Pancreas (tissue), 10 donors: ENCODE data around the gene HDAC11. TPM values are rescaled to one million over a fixed set of nuclear protein-coding genes. Genes with fewer than 3 reads are reported as not detected.

Experiments used
- ATAC-seq, 4 donors: fragments of 200-7000 bp; cut with Tn5 transposase; one replicate each; pipeline versions ENCODE4 v1.8.0 to v1.9.1; 2020; ENCODE audit warnings: mild to moderate bottlenecking in 4 of 4, moderate library complexity in 4 of 4
- DNase-seq, 6 donors: peaks; one replicate each; pipeline ENCODE4 v3.0.0-alpha.2; 2020
- FAIRE-seq: peaks from 2 replicates; lab custom pipeline; 2012; peaks lifted over from hg19 to GRCh38; lab: Jason Lieb, UNC
- H3K27ac ChIP-seq, 4 donors: fragments of 200-600 bp; sonication (generic); 1 replicate in 3 of 4; 2 replicates in 1 of 4; pipeline versions ENCODE4 v1.5.0 to v1.8.0; 2020
- H3K27me3 ChIP-seq, 4 donors: fragments of 200-600 bp; one replicate each; pipeline ENCODE4 v1.8.0; 2021
- H3K36me3 ChIP-seq, 3 donors: fragments of 200-600 bp; sonication (generic) in 1 of 3; one replicate each; pipeline versions ENCODE4 v1.5.0 to v1.8.0; 2020 to 2021
- H3K4me1 ChIP-seq, 3 donors: fragments of 200-600 bp; one replicate each; pipeline ENCODE4 v1.8.0; 2021
- H3K4me3 ChIP-seq, 4 donors: fragments of 200-600 bp; sonication (generic) in 2 of 4; one replicate each; pipeline versions ENCODE4 v1.5.0 to v1.8.0; 2020 to 2021
- H3K9me3 ChIP-seq, 4 donors: fragments of 200-600 bp; one replicate each; pipeline ENCODE4 v1.8.0; 2021
- WGBS, 2 donors: extraction: QIAGEN DNeasy Blood & Tissue Kit; methylation state at CpG; one replicate each; pipeline ENCODE4 v1.1.7; 2013; 5-methylcytosine and 5-hydroxymethylcytosine counted together
- intact Hi-C, 3 donors: fragments of 100-400 bp; cut with DNase I; formaldehyde crosslinking; loops; one replicate each; pipeline versions ENCODE4 v1.11.1 to v1.14.2; 2022
- polyA plus RNA-seq, 2 donors: library from polyadenylated mRNA; stranded (reverse); fragments of 200-250 nt; gene quantifications; one replicate each; pipeline ENCODE4 v1.2.3, GENCODE V29; 2013
- total RNA-seq, 6 donors: library from RNA; stranded (reverse); fragmentation: NEBNext Ultra II Directional in 4 of 6; extraction: Animal tissue kit (Norgen Biotek cat#: 25700) in 4 of 6; gene quantifications; one replicate each; pipeline versions ENCODE4 v1.2.1 to v1.2.4, GENCODE V29; 2021 to 2023
- TF ChIP-seq, protein P1 (sequence below), 4 donors: fragments of 200-600 bp; sonication (generic) in 3 of 4; IDR thresholded peaks; one replicate each; pipeline versions ENCODE4 v1.5.0 to v1.8.0; 2021; ENCODE audit warnings: antibody characterized with exemption in 4 of 4
- donor health status: healthy with polysubstance abuse.
- donor health status: DM: no; HTN: no; CAD: no; lungs with moderate emphysema.
- donor health status: DM: no; HTN: no; CAD: no.
- donor health status: control.
- donor health status: control.
- donor health status: Bipolar disorder and iron deficiency.
- donor health status: DM: yes; HTN: yes; CAD: no.
- donor health status: DM: no; HTN: no; CAD: no.
- donor health status: DM: no; HTN: no; CAD: no.
- donor health status: DM: yes; HTN: yes; CAD: no.

HDAC11 gene
- total and polyA plus RNA-seq, 8 donors, result 20.4 to 40.3 (median 26.8) TPM

DNA sequence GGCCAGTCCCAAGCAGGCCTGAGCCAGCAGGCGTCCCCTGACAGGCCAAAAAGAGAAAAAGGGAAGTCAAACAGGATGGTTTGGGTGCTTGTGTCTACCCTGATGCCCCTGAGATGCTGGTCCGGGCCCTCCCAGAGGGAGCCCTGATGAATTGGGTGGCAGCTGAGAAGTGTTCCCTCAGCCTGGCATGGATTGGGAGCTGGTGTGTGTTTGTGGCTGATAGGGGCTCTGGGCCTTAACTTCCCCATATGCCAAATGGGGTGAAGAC, 70.3 kb downstream of the HDAC11 start:
- no peaks in the 10 kb centered on the region for H3K4me1 ChIP-seq
- no peak overlapping the region for H3K4me3 ChIP-seq
- WGBS, 2 donors, result 81 to 89% methylated on average over 2 of the region's 2 CpGs
- FAIRE-seq (no peak), DNase-seq (no peak), ATAC-seq (no peak)
- H3K27ac ChIP-seq, result no peak overlapping the region
- no peaks in the 10 kb centered on the region for H3K9me3 ChIP-seq
- TF ChIP-seq, protein P1, sequence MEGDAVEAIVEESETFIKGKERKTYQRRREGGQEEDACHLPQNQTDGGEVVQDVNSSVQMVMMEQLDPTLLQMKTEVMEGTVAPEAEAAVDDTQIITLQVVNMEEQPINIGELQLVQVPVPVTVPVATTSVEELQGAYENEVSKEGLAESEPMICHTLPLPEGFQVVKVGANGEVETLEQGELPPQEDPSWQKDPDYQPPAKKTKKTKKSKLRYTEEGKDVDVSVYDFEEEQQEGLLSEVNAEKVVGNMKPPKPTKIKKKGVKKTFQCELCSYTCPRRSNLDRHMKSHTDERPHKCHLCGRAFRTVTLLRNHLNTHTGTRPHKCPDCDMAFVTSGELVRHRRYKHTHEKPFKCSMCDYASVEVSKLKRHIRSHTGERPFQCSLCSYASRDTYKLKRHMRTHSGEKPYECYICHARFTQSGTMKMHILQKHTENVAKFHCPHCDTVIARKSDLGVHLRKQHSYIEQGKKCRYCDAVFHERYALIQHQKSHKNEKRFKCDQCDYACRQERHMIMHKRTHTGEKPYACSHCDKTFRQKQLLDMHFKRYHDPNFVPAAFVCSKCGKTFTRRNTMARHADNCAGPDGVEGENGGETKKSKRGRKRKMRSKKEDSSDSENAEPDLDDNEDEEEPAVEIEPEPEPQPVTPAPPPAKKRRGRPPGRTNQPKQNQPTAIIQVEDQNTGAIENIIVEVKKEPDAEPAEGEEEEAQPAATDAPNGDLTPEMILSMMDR (IDR thresholded peaks at IDR 0.05), result no peak
- intact Hi-C loops, result no loop called here
- H3K27me3 ChIP-seq, result no peaks in the 10 kb centered on the region
- H3K36me3 ChIP-seq, result no peaks in the 10 kb centered on the region

DNA sequence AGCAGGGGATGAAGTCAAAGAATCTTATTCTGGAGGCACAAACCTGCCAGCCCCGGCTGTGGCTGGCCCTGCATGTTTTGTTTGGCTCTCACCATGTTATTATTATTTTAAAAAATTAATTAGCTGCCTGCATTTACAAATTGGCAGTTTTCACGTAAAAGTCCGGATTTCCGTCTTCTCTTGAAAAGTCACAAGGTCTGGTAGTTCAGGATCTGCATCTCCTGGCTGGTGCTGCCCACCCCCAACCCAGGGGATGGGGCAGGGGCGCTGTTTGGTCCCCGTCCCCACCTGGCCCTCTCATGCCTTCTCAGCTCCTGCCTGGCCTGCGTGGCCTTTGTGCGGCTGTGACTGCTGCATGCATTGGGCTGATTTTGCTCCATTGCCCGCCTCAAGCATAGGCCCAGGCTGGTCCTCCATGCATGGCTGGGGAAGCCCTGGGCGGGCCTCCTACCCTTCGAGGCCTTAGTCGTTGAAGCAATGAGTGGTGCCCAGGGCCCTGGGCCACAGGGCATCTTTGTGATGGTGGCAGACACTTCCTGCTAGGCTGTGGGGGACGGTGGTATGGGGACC, 70.8 kb downstream of the HDAC11 start:
- DNase-seq, result no peak
- 84% methylated on average over 13 of the region's 13 CpGs for WGBS, 2 donors
- intact Hi-C loops, result no loop called here
- H3K36me3 ChIP-seq, result no peaks in the 10 kb centered on the region
- no peak for ATAC-seq
- H3K9me3 ChIP-seq, result no peaks in the 10 kb centered on the region
- no peak for FAIRE-seq
- H3K27ac ChIP-seq, result no peak overlapping the region
- H3K4me3 ChIP-seq, result no peak overlapping the region
- no peaks in the 10 kb centered on the region for H3K4me1 ChIP-seq
- no peaks in the 10 kb centered on the region for H3K27me3 ChIP-seq
- TF ChIP-seq, protein P1 (IDR thresholded peaks at IDR 0.05), result no peak

DNA sequence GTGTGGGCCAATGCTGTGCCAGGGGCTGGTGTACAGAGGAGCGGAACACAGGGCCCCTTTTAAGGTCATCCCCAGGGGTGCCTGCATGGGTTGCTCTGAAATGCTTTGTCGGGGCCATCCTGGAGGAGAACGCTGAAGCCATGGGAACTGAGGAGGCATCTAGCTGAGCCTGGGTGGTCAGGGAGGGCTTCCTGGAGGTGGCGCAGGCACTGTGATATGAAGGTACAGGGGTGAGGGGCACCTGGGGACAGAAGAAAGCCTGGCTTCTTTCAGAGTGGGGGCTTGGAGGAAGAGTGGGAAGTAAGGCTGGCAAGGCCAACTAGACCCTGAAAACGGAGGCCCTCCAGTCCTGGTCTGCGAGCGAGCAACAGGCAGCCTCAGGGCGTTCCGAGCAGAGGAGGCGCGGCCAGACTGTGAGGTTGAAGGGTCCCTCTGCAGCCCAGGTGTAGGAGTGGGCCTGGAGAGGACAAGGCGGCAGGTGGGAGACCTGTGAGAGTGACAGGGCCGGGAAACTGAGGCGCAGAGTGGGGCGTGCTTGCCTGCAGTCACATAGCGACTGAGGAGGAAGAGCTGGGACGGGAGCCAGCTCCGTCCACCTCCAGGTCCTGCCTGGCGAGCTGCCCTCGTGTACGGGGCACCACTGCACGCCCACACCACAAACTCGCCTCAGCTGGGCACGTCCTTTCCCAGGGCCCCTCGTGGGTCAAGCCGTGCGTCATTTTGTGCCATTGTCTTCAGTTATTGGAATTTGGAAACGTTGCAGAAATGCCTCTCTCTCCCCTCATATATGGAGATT, 72.9 kb downstream of the HDAC11 start:
- FAIRE-seq, result no peak
- WGBS, 2 donors, result 48 to 52% methylated on average over 28 of the region's 28 CpGs

DNA sequence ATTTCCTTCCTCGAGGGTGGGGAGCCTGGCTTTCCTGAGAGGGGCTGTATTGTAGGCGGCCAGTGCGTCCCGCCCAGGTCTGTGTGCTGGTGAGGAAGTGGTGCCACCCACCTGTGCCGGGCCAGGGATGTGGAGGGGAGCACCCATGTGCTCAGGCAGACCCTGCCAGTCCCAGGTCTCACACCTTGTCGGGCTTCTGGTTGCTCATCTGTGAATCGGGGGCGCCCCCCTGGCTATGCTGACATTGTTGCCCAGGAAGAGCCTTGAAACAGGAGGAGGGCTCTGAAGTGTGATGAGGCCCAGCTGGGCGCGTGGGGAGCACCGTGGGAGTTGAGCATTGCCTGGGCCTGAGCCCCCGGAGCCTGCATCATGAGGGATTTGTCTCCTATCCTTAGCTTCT, 73.6 kb downstream of the HDAC11 start:
- H3K27ac ChIP-seq, result no peak overlapping the region
- intact Hi-C loops, result no loop called here
- no peaks in the 10 kb centered on the region for H3K9me3 ChIP-seq
- FAIRE-seq (no peak), DNase-seq (peak in 1 of 6 donors; percentile 45), ATAC-seq (no peak)
- no peaks in the 10 kb centered on the region for H3K4me1 ChIP-seq
- TF ChIP-seq, protein P1 (IDR thresholded peaks at IDR 0.05), result no peak
- H3K36me3 ChIP-seq, result no peaks in the 10 kb centered on the region
- no peak overlapping the region for H3K4me3 ChIP-seq
- H3K27me3 ChIP-seq, result no peaks in the 10 kb centered on the region
- WGBS, 2 donors, result 59 to 64% methylated on average over 12 of the region's 12 CpGs

More for the DNA sequence above, 72.9 kb downstream of the HDAC11 start:
- H3K4me3 ChIP-seq, result no peak overlapping the region
- intact Hi-C loops, result no loop called here
- H3K4me1 ChIP-seq, result no peaks in the 10 kb centered on the region
- DNase-seq (peak in 1 of 6 donors; percentile 38), ATAC-seq (no peak)
- no peaks in the 10 kb centered on the region for H3K27me3 ChIP-seq
- H3K9me3 ChIP-seq, result no peaks in the 10 kb centered on the region
- H3K36me3 ChIP-seq, result no peaks in the 10 kb centered on the region
- TF ChIP-seq, protein P1 (IDR thresholded peaks at IDR 0.05), result no peak
- H3K27ac ChIP-seq, result no peak overlapping the region

DNA sequence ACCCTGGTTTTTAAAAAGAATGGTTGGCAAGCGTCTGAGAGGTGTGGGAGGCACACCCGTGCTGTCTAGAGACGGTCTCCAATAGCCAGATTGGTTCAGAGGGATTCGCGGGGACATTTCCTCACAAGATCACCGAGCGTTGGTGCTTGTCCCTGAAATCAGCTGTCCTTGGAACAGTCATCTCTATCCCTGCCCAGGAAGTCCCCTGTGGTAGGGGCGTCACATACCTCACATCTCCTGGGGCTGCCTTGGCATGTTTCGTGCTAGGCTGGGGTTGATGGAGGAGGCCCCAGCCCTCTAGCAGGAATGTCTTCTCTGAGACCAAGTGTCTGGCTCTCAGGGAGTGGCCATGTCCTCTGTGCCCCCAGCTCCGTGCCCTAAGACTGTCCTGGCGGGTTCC, 75.6 kb downstream of the HDAC11 start:
- FAIRE-seq (no peak), ATAC-seq (no peak), DNase-seq (no peak)
- Histone ChIP-seq H3K27ac (no peak overlapping the region), H3K4me1 (no peaks in the 10 kb centered on the region), H3K9me3 (no peaks in the 10 kb centered on the region), H3K27me3 (no peaks in the 10 kb centered on the region), H3K36me3 (no peaks in the 10 kb centered on the region), H3K4me3 (no peak overlapping the region)
- 74 to 83% methylated on average over 11 of the region's 11 CpGs for WGBS, 2 donors
- TF ChIP-seq, protein P1 (IDR thresholded peaks at IDR 0.05), result no peak
- intact Hi-C loops, result no loop called here
